Astrocyte of the cerebellum (primary cell): Measurements from ENCODE around the gene CCND1.

Source experiments
- DNase-seq: peaks from one replicate; pipeline ENCODE4 v3.0.0-alpha.2; 2011; ENCODE audit warnings: low read depth
- H3K4me3 ChIP-seq: 2 replicates; pipeline ENCODE4 v1.5.1; 2011; ENCODE audit warnings: mild to moderate bottlenecking, low read depth, low read length, moderate library complexity
- in situ Hi-C: cut with HindIII; loops from 2 replicates; pipeline ENCODE4 v1.10.0; 2017; ENCODE audit warnings: low sequenced_read_pairs
- TF ChIP-seq, protein P1 (sequence below): IDR thresholded peaks from 2 replicates; pipeline ENCODE4 v1.5.1; 2012; ENCODE audit warnings: low read length, low read depth, moderate library complexity, mild to moderate bottlenecking; ENCODE audit errors: missing control alignments

CCND1 gene

DNA sequence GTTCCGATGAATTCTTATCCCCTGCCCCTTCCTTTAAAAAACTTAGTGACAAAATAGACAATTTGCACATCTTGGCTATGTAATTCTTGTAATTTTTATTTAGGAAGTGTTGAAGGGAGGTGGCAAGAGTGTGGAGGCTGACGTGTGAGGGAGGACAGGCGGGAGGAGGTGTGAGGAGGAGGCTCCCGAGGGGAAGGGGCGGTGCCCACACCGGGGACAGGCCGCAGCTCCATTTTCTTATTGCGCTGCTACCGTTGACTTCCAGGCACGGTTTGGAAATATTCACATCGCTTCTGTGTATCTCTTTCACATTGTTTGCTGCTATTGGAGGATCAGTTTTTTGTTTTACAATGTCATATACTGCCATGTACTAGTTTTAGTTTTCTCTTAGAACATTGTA is 12.0 kb downstream of the CCND1 start:
- no peak overlapping the region for H3K4me3 ChIP-seq
- DNase-seq: no peak
- in situ Hi-C loops: loop anchor here (5.0 kb wide), 1 partner anchor 561 kb away; no protein-coding TSS in a partner anchor
- TF ChIP-seq, protein P1, sequence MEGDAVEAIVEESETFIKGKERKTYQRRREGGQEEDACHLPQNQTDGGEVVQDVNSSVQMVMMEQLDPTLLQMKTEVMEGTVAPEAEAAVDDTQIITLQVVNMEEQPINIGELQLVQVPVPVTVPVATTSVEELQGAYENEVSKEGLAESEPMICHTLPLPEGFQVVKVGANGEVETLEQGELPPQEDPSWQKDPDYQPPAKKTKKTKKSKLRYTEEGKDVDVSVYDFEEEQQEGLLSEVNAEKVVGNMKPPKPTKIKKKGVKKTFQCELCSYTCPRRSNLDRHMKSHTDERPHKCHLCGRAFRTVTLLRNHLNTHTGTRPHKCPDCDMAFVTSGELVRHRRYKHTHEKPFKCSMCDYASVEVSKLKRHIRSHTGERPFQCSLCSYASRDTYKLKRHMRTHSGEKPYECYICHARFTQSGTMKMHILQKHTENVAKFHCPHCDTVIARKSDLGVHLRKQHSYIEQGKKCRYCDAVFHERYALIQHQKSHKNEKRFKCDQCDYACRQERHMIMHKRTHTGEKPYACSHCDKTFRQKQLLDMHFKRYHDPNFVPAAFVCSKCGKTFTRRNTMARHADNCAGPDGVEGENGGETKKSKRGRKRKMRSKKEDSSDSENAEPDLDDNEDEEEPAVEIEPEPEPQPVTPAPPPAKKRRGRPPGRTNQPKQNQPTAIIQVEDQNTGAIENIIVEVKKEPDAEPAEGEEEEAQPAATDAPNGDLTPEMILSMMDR: no peak

DNA sequence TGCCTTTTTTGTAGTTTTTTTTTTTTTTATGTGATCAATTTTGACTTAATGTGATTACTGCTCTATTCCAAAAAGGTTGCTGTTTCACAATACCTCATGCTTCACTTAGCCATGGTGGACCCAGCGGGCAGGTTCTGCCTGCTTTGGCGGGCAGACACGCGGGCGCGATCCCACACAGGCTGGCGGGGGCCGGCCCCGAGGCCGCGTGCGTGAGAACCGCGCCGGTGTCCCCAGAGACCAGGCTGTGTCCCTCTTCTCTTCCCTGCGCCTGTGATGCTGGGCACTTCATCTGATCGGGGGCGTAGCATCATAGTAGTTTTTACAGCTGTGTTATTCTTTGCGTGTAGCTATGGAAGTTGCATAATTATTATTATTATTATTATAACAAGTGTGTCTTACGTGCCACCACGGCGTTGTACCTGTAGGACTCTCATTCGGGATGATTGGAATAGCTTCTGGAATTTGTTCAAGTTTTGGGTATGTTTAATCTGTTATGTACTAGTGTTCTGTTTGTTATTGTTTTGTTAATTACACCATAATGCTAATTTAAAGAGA is 12.5 kb downstream of the CCND1 start:
- DNase-seq: no peak
- no peak overlapping the region for H3K4me3 ChIP-seq
- TF ChIP-seq, protein P1: no peak
- in situ Hi-C loops: loop anchor here (5.0 kb wide), 1 partner anchor 561 kb away; no protein-coding TSS in a partner anchor

DNA sequence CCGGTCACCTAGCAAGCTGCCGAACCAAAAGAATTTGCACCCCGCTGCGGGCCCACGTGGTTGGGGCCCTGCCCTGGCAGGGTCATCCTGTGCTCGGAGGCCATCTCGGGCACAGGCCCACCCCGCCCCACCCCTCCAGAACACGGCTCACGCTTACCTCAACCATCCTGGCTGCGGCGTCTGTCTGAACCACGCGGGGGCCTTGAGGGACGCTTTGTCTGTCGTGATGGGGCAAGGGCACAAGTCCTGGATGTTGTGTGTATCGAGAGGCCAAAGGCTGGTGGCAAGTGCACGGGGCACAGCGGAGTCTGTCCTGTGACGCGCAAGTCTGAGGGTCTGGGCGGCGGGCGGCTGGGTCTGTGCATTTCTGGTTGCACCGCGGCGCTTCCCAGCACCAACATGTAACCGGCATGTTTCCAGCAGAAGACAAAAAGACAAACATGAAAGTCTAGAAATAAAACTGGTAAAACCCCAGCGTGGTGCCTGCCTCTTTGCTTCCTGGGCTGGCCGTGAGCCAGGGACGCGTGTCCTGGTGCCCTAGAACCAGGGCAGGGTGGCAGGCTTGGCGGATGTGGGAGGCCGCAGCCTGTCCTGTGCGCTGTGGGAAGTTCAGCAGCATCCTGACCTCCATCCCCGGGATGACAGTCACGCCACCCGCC is 13.2 kb downstream of the CCND1 start:
- no peak for DNase-seq
- no peak overlapping the region for H3K4me3 ChIP-seq
- in situ Hi-C loops: loop anchor here (5.0 kb wide), 1 partner anchor 562 kb away; no protein-coding TSS in a partner anchor
- TF ChIP-seq, protein P1: no peak

- TF ChIP-seq, protein P1: no peak
- no peak overlapping the region for H3K4me3 ChIP-seq
- DNase-seq: no peak
- in situ Hi-C loops: loop anchor here (5.0 kb wide), 1 partner anchor 563 kb away; no protein-coding TSS in a partner anchor
These were observed 13.9 kb downstream of the CCND1 start for GRCh38 chr11:69654660-69655478.

- H3K4me3 ChIP-seq: no peak overlapping the region
- in situ Hi-C loops: no loop called here
- DNase-seq: no peak
- TF ChIP-seq, protein P1: no peak
These were observed 14.8 kb downstream of the CCND1 start for GRCh38 chr11:69655479-69656428.
